Erythroblast (primary cell): ENCODE data around the gene DAZAP1.

ENCODE experiments used
- GATA1 ChIP-seq: IDR thresholded peaks from 2 replicates; pipeline ENCODE4 v1.6.1; 2011; ENCODE audit warnings: low read depth, mild to moderate bottlenecking, control low read depth, low read length, moderate library complexity
- POLR2A ChIP-seq: IDR thresholded peaks from 2 replicates; pipeline ENCODE4 v1.6.1; 2011; ENCODE audit warnings: mild to moderate bottlenecking, low read length

DNA sequence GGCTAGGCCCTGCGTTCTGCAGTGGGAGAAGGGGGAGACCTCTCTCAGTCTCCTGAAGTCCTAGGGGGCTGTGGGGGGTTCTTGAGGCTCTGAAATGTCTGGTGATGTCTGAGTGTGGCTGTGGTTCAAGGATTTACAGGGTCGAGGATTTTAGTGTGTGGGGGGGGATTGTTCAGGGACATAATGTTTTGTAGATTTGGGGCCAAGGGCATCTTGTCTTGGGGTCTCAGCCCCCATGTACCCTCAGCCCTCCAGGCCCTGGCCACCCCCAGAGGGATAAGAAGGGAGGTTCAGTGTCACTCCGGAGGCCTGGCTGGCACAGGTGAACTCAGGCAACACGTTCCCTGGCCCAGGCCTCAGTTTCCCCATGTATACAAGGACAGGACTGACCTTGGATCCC, 40.1 kb downstream of the DAZAP1 start:
- no peak for TF ChIP-seq POLR2A
- no peak for TF ChIP-seq GATA1
